Neural crest cell (in vitro differentiated cells): ENCODE results near the gene ADORA2B. TPM values are rescaled to one million over a fixed set of nuclear protein-coding genes. Genes with fewer than 3 reads are reported as not detected.

Source experiments
- DNase-seq: peaks from one replicate; pipeline ENCODE4 v3.0.0; 2021; ENCODE audit warnings: low read depth, mixed read lengths, low spot score
- H3K27ac Mint-ChIP-seq: one replicate; pipeline ENCODE4 v1.8.0; 2021; ENCODE audit warnings: mild to moderate bottlenecking, mixed read lengths; ENCODE audit not compliant: unreplicated experiment
- H3K27me3 Mint-ChIP-seq: 2 replicates; pipeline ENCODE4 v1.8.0; 2021; ENCODE audit warnings: low read depth, mild to moderate bottlenecking, mixed read lengths
- H3K36me3 Mint-ChIP-seq: 2 replicates; pipeline ENCODE4 v1.8.0; 2021; ENCODE audit warnings: low read depth, mild to moderate bottlenecking, mixed read lengths
- H3K4me1 Mint-ChIP-seq: 2 replicates; pipeline ENCODE4 v1.8.0; 2021; ENCODE audit warnings: mixed read lengths
- H3K4me3 Mint-ChIP-seq: one replicate; pipeline ENCODE4 v1.8.0; 2021; ENCODE audit warnings: mild to moderate bottlenecking, mixed read lengths
- H3K9me3 Mint-ChIP-seq: 2 replicates; pipeline ENCODE4 v1.8.0; 2021; ENCODE audit warnings: mixed read lengths
- total RNA-seq: library from RNA; stranded (reverse); gene quantifications from 2 replicates; pipeline ENCODE4 v1.2.1, GENCODE V29; 2021
- TF ChIP-seq, protein P1 (sequence below): fragments of 200-600 bp; sonication (generic); conservative IDR thresholded peaks from 2 replicates; pipeline ENCODE4 v1.5.0; 2021; ENCODE audit warnings: antibody characterized with exemption, mild to moderate bottlenecking

Gene ADORA2B
- total RNA-seq, 1 donor from 2014 or later: 0.98 TPM

GRCh38 chr17:15957206-15957605 is 12.3 kb downstream of the ADORA2B start:
- Mint-ChIP-seq H3K27me3 (no peaks in the 10 kb centered on the region), H3K36me3 (no peaks in the 10 kb centered on the region), H3K9me3 (no peaks in the 10 kb centered on the region), H3K4me3 (no peak overlapping the region), H3K27ac (peak overlapping the region; percentile 21), H3K4me1 (peaks cover 6% of the 10 kb centered on the region)
- TF ChIP-seq, protein P1, sequence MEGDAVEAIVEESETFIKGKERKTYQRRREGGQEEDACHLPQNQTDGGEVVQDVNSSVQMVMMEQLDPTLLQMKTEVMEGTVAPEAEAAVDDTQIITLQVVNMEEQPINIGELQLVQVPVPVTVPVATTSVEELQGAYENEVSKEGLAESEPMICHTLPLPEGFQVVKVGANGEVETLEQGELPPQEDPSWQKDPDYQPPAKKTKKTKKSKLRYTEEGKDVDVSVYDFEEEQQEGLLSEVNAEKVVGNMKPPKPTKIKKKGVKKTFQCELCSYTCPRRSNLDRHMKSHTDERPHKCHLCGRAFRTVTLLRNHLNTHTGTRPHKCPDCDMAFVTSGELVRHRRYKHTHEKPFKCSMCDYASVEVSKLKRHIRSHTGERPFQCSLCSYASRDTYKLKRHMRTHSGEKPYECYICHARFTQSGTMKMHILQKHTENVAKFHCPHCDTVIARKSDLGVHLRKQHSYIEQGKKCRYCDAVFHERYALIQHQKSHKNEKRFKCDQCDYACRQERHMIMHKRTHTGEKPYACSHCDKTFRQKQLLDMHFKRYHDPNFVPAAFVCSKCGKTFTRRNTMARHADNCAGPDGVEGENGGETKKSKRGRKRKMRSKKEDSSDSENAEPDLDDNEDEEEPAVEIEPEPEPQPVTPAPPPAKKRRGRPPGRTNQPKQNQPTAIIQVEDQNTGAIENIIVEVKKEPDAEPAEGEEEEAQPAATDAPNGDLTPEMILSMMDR: no peak
- no peak for DNase-seq

DNA sequence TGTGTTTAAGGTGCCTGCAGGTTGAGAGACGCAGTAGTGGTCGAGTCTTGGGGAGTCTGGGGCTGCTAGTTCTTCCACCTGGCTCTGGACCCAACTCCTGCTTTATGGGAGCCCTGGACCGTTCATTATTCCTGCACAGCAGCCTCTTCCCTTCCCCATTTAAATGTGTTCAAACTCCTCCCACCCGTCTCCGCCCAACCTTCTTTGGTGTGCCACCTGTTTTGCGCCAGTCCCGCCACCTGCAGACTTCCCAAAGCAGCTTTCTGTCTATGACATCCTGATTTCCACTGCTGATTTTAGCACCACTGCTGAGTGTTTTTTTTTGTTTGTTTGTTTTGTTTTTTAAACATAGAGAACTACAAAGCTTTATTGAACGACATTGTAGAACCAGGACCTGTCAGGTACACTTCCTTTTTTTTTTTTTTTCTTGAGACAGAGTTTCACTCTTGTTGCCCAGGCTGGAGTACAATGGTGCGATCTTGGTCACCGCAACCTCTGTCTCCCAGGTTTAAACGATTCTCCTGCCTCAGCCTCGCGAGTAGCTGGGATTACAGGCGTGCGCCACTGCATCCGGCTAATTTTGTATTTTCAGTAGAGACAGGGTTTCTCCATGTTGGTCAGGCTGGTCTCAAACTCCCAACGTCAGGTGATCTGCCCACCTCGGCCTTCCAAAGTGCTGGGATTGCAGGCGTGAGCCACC is 12.8 kb downstream of the ADORA2B start:
- DNase-seq: no peak
- Mint-ChIP-seq H3K27me3 (no peaks in the 10 kb centered on the region), H3K4me1 (peaks cover 6% of the 10 kb centered on the region), H3K4me3 (no peak overlapping the region), H3K27ac (peak overlapping the region; percentile 21), H3K9me3 (no peaks in the 10 kb centered on the region), H3K36me3 (no peaks in the 10 kb centered on the region)
- TF ChIP-seq, protein P1: no peak

DNA sequence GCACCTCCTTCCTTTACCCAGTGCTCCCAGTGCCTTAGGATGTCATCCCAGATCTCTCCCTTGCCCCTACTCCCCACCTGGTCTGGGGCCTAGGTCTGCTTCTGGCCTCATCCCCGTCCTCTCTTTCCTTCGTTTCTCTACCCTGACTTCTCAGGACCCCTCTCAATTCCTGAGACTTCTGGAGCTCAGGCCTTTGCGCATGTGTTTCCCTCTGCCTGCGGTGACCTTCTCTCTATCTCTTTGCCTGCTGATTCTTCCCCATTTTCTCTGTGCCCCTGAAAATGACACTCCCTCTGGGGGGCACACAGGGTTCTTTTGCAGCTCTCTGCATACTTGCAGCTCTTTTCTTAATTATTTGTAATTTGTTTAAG is 13.5 kb downstream of the ADORA2B start:
- Mint-ChIP-seq H3K4me1 (peaks cover 6% of the 10 kb centered on the region), H3K27ac (no peak overlapping the region), H3K36me3 (no peaks in the 10 kb centered on the region), H3K9me3 (no peaks in the 10 kb centered on the region), H3K27me3 (no peaks in the 10 kb centered on the region), H3K4me3 (no peak overlapping the region)
- TF ChIP-seq, protein P1: no peak
- no peak for DNase-seq

DNA sequence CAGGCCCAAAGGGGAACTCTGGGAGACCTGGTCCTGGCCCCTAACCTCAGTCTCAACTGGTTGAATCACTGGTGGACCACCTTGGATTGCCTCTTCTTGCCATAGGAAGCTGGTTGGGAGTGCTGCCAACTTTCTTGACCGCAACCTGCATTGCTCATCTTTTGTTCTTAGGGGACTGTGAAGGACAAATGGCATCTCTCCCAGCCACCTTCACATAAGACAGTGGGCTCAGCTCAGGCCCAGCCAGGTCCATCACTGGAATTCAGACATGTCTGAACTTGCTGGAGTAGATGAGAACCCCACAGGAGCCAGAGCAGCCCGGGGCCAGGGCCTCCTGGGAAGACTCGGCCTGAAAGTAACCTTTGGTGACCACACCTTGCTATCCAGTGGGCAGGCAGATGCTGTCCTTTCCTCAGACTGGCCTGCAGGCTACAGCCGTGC is 18.8 kb downstream of the ADORA2B start:
- no peak overlapping the region for H3K27ac Mint-ChIP-seq
- peaks cover 24% of the 10 kb centered on the region for H3K4me1 Mint-ChIP-seq
- no peaks in the 10 kb centered on the region for H3K36me3 Mint-ChIP-seq
- DNase-seq: no peak
- H3K9me3 Mint-ChIP-seq: no peaks in the 10 kb centered on the region
- no peaks in the 10 kb centered on the region for H3K27me3 Mint-ChIP-seq
- no peak overlapping the region for H3K4me3 Mint-ChIP-seq
- TF ChIP-seq, protein P1: no peak

DNA sequence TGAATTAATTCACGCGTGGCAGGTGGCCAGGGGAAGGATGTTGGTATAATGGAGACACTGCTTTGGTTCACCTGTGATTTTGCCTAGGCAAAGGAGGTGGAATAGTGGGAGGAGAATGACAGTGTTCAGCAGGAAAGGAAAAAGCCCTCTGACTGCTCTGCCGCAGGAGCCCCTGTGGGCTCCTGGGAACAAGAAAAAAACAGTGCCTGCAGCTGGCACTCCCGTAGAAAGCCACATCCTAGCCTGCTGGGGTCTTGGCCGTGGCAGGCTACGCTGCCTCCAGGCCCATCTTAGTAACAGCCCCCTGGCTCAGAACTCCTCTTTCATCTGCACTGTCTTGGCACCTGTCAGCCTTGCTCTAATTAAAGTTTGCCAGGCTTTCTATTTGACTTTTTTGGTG is 20.6 kb downstream of the ADORA2B start:
- TF ChIP-seq, protein P1: no peak
- H3K36me3 Mint-ChIP-seq: no peaks in the 10 kb centered on the region
- H3K27me3 Mint-ChIP-seq: no peaks in the 10 kb centered on the region
- H3K4me1 Mint-ChIP-seq: peaks cover 24% of the 10 kb centered on the region
- H3K9me3 Mint-ChIP-seq: no peaks in the 10 kb centered on the region
- H3K27ac Mint-ChIP-seq: no peak overlapping the region
- DNase-seq: no peak
- H3K4me3 Mint-ChIP-seq: no peak overlapping the region
